ENCODE data around the gene ARSD. TPM values are rescaled to one million over a fixed set of nuclear protein-coding genes. Genes with fewer than 3 reads are reported as not detected.

Gene ARSD
- total RNA-seq, 1 experiment from 2014 or later, result 12.7 TPM

DNA sequence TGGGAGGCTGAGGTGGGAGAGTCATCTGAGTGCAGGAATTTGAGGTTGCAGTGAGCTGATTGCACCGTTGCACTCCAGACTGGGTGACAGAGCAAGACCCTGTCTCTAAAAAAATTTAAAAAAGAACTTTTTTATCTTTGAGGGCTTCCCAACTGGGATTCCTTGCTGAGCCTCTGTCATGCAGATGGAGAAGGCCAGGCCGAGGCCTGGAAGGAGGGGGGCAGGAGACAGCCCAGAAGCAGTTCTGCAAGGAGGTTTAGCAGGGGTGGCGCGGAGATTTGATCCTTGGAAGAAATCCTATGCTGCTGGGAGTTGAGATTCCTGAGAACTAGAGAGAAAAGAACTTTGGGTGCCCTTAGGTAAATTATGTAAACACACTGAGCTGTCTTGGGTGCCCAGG lies 2.5 kb upstream of the ARSD start:
- Histone ChIP-seq H3K27ac (ENCODE audit: low read length) (no peak overlapping the region), H3K36me3 (ENCODE audit: control insufficient read depth, insufficient read depth, low read length) (no peaks in the 10 kb centered on the region), H3K27me3 (ENCODE audit: control insufficient read depth, insufficient read depth, low read length) (no peaks in the 10 kb centered on the region), H3K4me1 (ENCODE audit: control insufficient read depth, insufficient read depth, low read length) (no peaks in the 10 kb centered on the region), H3K4me3 (ENCODE audit: low read depth in 2 of 2, low read length in 2 of 2) (no peak overlapping the region), H3K9me3 (ENCODE audit: control insufficient read depth, insufficient read depth, low read depth, low read length) (no peaks in the 10 kb centered on the region; the same call in 1 of the 2 replicates)
- POLR2A ChIA-PET, result no interaction called here
- ATAC-seq (no peak), DNase-seq (ENCODE audit: low read depth, low spot score) (no peak)
- intact Hi-C loops (cut with micrococcal nuclease; ENCODE audit: unreplicated experiment) (no loop called here), in situ Hi-C loops (cut with HindIII; ENCODE audit: low pct_unique_long_range_greater_than_20kb, low sequenced_read_pairs) (no loop called here)
- no TSS peak for BruUV-seq (replicated peaks)
- TF ChIP-seq, protein P1, sequence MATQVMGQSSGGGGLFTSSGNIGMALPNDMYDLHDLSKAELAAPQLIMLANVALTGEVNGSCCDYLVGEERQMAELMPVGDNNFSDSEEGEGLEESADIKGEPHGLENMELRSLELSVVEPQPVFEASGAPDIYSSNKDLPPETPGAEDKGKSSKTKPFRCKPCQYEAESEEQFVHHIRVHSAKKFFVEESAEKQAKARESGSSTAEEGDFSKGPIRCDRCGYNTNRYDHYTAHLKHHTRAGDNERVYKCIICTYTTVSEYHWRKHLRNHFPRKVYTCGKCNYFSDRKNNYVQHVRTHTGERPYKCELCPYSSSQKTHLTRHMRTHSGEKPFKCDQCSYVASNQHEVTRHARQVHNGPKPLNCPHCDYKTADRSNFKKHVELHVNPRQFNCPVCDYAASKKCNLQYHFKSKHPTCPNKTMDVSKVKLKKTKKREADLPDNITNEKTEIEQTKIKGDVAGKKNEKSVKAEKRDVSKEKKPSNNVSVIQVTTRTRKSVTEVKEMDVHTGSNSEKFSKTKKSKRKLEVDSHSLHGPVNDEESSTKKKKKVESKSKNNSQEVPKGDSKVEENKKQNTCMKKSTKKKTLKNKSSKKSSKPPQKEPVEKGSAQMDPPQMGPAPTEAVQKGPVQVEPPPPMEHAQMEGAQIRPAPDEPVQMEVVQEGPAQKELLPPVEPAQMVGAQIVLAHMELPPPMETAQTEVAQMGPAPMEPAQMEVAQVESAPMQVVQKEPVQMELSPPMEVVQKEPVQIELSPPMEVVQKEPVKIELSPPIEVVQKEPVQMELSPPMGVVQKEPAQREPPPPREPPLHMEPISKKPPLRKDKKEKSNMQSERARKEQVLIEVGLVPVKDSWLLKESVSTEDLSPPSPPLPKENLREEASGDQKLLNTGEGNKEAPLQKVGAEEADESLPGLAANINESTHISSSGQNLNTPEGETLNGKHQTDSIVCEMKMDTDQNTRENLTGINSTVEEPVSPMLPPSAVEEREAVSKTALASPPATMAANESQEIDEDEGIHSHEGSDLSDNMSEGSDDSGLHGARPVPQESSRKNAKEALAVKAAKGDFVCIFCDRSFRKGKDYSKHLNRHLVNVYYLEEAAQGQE (IDR thresholded peaks at IDR 0.05; ENCODE audit: insufficient read depth in 1 of 2, low read depth in 2 of 2, low read length in 1 of 2), result no peak
- no peak for TF ChIP-seq TCF7L2 (IDR thresholded peaks at IDR 0.05; ENCODE audit: low read depth, low read length)
- no peak for TF ChIP-seq POLR2AphosphoS5 (IDR thresholded peaks at IDR 0.05; ENCODE audit: low read depth, low read length)
- TF ChIP-seq, protein P2, sequence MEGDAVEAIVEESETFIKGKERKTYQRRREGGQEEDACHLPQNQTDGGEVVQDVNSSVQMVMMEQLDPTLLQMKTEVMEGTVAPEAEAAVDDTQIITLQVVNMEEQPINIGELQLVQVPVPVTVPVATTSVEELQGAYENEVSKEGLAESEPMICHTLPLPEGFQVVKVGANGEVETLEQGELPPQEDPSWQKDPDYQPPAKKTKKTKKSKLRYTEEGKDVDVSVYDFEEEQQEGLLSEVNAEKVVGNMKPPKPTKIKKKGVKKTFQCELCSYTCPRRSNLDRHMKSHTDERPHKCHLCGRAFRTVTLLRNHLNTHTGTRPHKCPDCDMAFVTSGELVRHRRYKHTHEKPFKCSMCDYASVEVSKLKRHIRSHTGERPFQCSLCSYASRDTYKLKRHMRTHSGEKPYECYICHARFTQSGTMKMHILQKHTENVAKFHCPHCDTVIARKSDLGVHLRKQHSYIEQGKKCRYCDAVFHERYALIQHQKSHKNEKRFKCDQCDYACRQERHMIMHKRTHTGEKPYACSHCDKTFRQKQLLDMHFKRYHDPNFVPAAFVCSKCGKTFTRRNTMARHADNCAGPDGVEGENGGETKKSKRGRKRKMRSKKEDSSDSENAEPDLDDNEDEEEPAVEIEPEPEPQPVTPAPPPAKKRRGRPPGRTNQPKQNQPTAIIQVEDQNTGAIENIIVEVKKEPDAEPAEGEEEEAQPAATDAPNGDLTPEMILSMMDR (IDR thresholded peaks at IDR 0.05), result no peak
- no peak for TF ChIP-seq SIN3A (IDR thresholded peaks at IDR 0.05; ENCODE audit: borderline replicate concordance, insufficient read depth, low read depth, low read length)
- CTCF ChIA-PET, result no interaction called here

DNA sequence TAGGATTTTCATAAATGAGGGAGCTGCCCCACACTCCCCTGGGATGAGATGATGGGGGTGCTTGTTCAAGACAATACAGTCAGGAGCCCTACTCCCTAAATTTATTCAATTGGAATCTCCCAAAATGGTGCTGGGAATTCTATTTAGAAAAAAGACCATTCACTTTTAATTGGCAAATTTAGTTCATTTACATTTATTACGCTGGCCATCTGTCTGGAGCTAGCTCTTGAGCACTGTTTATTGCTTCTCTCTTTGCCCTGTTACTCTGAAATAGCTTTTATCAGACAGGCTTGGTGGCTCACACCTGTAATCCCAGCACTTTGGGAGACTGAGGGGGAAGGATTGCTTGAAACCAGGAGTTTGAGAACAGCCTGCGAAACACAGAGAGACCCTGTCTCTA lies 2.0 kb upstream of the ARSD start:
- H3K4me1 ChIP-seq (ENCODE audit: control insufficient read depth, insufficient read depth, low read length), result no peaks in the 10 kb centered on the region
- BruUV-seq (replicated peaks), result no TSS peak
- POLR2A ChIA-PET, result no interaction called here
- no peak overlapping the region for H3K4me3 ChIP-seq (ENCODE audit: low read depth in 2 of 2, low read length in 2 of 2)
- H3K27ac ChIP-seq (ENCODE audit: low read length), result no peak overlapping the region
- no peak for ATAC-seq
- in situ Hi-C loops (cut with HindIII; ENCODE audit: low pct_unique_long_range_greater_than_20kb, low sequenced_read_pairs) (no loop called here), intact Hi-C loops (cut with micrococcal nuclease; ENCODE audit: unreplicated experiment) (no loop called here)
- H3K36me3 ChIP-seq (ENCODE audit: control insufficient read depth, insufficient read depth, low read length), result no peaks in the 10 kb centered on the region
- DNase-seq (ENCODE audit: low read depth, low spot score), result no peak
- TF ChIP-seq POLR2AphosphoS5 (IDR thresholded peaks at IDR 0.05; ENCODE audit: low read depth, low read length) (no peak), TCF7L2 (IDR thresholded peaks at IDR 0.05; ENCODE audit: low read depth, low read length) (no peak), SIN3A (IDR thresholded peaks at IDR 0.05; ENCODE audit: borderline replicate concordance, insufficient read depth, low read depth, low read length) (no peak)
- TF ChIP-seq, protein P2 (IDR thresholded peaks at IDR 0.05), result no peak
- TF ChIP-seq, protein P1 (IDR thresholded peaks at IDR 0.05; ENCODE audit: insufficient read depth in 1 of 2, low read depth in 2 of 2, low read length in 1 of 2), result no peak
- H3K9me3 ChIP-seq (ENCODE audit: control insufficient read depth, insufficient read depth, low read depth, low read length), result no peaks in the 10 kb centered on the region; the same call in 1 of the 2 replicates
- no peaks in the 10 kb centered on the region for H3K27me3 ChIP-seq (ENCODE audit: control insufficient read depth, insufficient read depth, low read length)
- CTCF ChIA-PET, result no interaction called here
